Hematopoietic multipotent progenitor cell (in vitro differentiated cells): Measurements from ENCODE around the gene C10orf67. TPM values are rescaled to one million over a fixed set of nuclear protein-coding genes. Genes with fewer than 3 reads are reported as not detected.
"Not testable (repeated sequence)": the region's sequence is repeated elsewhere in the genome, so short reads cannot be mapped to it uniquely, and the experiment has no call there.

Experiments
- DNase-seq, 3 donors: peaks; one replicate each; pipeline ENCODE4 v3.0.0-alpha.2; 2011 to 2015; ENCODE audit warnings: low read depth in 2 of 3, low spot score in 2 of 3
- total RNA-seq: library from RNA; depleted of rRNA; stranded (reverse); fragments of >200 nt; gene quantifications from one replicate; pipeline ENCODE4 v1.2.3, GENCODE V29; 2012

C10orf67 gene
- total RNA-seq, 1 donor: not detected

GRCh38 chr10:23362879-23363792 lies 18.5 kb upstream of the C10orf67 start:
- DNase-seq: no peak

- DNase-seq: no peak
Observed at GRCh38 chr10:23362069-23362830, 17.7 kb upstream of the C10orf67 start.

DNA sequence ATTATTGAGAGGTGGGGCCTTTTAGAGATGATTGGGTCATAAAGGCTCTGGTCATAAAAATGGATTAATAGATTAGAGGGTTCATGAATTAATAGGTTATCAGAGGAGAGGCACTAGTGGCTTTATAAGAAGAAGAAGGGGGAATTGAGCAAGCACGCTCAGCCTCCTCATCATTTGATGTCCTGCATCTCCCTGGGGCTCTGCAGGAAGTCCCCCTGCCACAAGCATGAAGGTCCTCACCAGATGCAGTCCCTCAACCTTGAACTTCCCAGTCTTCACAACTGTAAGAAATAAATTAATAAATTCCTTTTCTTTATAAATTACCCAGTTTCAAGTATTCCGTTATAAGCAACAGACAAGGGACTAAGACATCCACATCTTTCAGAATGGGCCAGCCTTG lies 17.1 kb upstream of the C10orf67 start:
- DNase-seq: no peak

DNA sequence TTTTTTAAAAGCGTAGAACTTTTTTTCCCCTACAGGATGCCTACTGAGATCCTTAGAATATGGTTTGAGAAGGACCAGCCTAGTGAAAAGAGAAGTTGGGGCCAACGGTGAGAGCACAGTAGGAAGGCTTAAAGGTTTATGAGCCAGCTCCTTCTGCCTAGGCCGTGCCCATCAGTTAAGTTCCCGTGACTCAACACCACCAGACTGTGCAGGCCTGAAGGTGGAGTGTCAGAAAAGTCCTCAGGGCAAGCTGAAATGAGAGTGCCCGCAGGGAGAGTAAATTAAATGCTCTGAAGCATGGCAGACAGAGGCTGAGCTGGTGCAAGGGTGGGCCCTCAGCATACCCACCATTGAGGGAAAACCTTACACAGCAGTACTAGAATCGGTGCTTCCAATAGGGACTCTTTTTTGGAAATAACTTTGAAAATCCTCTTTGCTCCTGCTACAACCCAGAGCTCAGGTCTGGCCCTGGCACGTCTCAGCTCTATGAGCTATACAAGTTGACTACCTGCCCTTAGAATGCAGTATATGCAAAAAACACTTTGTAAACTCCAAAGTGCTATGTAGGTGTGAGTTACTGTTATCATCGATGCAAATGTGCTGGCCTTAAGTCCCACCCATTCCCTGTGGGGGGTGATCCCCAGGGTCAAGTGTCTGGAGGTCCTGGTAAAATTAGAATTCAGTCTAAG lies 15.2 kb upstream of the C10orf67 start:
- DNase-seq: no peak

DNA sequence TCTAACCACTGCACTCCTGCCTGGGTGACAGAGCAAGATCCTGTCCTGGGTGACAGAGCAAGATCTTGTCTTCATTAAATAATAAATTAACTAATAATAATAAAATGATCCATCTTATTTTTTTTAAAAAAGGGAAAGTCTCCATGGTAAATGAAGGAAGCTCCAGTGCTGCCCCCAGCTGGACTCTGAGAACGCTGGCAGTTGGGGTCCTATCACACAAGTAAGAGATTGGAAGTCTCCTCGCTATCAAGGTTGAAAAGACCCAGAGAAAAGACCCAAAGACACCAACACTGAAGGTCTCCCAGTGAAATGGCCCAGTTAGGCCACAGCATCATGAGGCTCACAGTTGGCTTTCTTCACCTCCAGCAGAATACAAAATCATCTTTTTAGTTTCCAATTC lies 13.8 kb upstream of the C10orf67 start:
- DNase-seq: no peak

- no peak for DNase-seq
Observed at GRCh38 chr10:23354630-23355279, 10.2 kb upstream of the C10orf67 start.

DNA sequence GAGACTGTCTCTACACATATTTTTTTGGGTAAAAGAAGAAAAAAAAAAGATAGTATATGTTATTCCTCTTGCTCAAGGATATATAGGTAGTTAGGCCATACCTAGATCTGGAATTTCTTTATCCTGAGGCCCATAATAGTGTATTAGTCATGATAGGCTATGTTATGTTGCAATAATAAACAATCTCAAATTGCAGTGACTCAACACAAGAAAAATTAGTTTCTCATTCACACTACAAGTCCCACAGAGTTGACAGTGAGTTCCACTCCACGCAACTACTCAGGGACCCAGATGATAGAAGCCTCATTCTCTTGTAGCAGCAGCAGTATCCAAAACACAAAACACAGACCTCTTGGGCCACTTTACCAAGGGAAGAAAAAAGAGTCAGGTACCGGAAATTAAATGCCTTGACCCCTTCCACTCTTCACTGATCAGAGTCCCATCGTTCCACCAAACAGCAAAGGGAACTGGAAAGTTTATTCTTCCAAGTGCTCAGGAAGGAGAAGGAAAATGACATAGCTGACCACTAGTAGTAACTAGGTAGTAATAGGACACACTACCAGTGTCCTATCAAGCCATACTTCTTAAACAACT lies 7.4 kb upstream of the C10orf67 start:
- no peak for DNase-seq

DNA sequence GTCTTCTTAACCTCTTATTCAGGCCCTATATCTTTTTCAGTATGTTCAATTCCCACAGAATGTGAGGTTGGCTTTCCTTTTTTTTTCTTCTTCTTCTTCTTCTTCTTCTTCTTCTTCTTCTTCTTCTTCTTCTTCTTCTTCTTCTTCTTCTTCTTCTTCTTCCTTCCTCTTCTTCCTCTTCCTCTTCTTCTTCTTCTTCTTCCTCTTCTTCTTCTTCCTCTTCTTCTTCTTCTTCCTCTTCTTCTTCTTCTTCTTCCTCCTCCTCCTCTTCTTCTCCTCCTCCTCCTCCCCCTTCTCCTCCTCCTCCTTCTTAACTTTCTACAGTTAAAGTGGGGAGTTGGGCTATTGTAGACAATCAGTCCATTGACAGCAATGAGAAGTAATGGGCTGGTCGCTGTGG lies 6.1 kb upstream of the C10orf67 start:
- DNase-seq: not testable (repeated sequence)

GRCh38 chr10:23345861-23346260 lies 1.3 kb upstream of the C10orf67 start:
- no peak for DNase-seq

- DNase-seq: no peak
Observed at GRCh38 chr10:23343591-23344240, 881 bp downstream of the C10orf67 start.

- no peak for DNase-seq
Observed at GRCh38 chr10:23342213-23342884, 2.2 kb downstream of the C10orf67 start.

GRCh38 chr10:23341004-23341403 lies 3.6 kb downstream of the C10orf67 start:
- peak in 1 of 3 donors; percentile 1 for DNase-seq

DNA sequence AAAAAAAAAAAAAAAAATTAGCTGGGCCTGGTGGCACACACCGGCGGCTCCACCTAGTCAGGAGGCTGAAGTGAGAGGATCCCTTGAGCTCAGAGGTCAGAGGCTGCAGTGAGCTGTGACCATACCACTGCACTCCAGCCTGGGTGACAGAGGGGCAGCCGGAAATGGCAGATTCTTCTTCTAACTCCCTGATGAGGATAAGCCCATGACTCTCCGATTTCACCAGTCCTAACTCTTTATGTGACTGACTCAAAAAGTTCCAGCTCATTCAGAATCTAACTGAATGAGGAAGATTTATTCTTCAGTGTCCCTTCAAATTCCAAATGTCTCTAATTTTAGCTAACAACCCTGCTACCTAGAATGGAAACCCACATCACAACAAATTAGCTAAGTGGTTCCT lies 4.2 kb downstream of the C10orf67 start:
- DNase-seq: no peak

DNA sequence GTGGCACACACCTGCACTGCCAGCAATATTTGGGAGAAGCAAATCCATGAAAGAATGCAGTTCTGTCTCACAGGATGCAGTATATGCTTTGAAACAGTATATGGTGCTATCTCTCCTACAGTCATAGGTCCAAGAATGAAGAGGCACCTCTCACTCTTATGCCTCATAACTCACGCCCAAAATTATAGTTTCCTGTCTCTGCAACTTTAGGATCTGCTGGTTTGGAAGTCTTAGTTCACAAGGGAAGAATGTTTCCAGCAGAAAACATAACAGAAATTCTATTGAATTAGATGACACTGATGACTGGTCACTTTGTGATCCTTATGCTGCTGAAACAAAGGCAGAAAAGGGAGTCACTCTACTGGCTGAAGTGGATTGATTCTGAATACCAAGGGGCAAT lies 5.7 kb downstream of the C10orf67 start:
- DNase-seq: no peak

- DNase-seq: no peak
Observed at GRCh38 chr10:23338155-23338828, 6.3 kb downstream of the C10orf67 start.

DNA sequence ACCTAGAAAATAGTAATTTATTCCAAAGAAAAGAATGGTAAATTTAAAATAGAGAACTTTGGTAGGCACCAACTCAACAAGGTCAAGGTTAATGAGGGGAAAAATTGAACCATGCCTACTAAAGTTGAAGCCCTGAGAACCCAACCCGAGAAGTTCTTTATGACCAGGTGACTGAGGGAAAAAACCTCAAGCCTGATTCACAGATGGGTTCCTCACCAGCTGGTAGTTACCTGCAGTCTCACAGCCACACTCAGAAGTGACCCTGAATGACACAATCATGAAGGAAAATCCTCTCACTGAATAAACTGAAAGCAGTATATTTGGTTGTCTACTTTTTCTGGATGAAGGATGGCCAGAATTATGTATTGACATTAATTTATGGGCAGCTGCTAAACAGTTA lies 7.0 kb downstream of the C10orf67 start:
- no peak for DNase-seq

DNA sequence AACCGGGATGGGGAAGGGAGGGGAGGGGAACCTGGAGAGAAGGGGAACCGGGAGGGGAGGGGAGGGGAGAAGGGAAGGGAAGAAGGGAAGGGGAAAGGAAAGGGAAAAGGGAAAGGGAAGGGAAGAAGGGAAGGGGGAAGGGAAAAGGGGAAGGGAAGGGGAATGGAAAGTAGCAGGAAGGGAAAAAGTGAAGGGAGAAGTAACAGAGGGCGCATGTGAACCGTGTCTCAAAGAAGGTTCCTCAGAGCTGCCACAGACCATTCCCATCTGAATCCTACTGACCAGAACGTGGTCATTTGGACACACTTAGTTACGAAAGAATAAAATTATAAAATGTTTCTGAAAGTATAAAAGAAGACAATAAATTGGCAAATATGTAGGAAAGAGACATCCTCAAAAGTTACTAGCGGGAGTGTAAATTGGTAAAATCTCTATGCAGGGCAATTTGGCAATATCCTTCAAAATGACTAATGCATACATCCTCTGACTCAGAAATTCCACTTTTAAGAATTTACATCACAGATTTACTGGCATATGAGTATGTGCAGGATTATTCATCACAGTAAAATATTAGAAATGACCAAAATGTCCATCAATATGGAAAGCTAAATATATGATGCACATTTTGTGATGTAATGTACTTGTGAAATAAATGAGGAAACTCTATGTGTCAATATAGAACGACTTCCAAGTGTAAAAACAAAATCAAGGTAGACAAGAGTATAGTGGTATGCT lies 12.9 kb downstream of the C10orf67 start:
- DNase-seq: peak in 1 of 3 donors; percentile 1

DNA sequence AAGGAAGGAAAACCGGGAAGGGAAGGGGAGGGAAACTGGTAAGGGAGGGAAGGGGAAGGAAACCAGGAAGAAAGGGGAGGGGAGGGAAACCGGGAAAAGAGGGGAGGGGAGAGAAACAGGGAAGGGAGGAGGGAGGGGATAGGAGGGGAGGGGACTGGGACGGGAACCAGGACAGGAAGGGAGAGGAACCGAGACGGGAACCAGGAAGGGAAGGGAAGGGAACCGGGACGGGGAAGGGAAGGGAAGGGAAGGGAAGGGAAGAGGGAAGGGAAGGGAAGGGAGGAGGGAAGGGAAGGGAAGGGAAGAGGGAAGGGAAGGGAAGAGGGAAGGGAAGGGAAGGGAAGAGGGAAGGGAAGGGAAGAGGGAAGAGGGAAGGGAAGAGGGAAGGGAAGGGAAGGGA lies 13.6 kb downstream of the C10orf67 start:
- no peak for DNase-seq
